DND-41 (cell line): Measurements from ENCODE around the gene XPR1.

Experiments used
- ATAC-seq: fragments of 200-7000 bp; cut with Tn5 transposase; 3 replicates; pipeline ENCODE4 v1.9.1; 2021; ENCODE audit warnings: low read depth; ENCODE audit not compliant: insufficient read depth
- DNase-seq: peaks from one replicate; pipeline ENCODE4 v3.0.0-alpha.2; 2020
- H2AFZ ChIP-seq: 2 replicates; pipeline ENCODE4 v1.6.0; 2012; ENCODE audit warnings: low read depth, low read length
- H3K27ac ChIP-seq: 2 replicates; pipeline ENCODE4 v1.5.1; 2012; ENCODE audit warnings: low read length, inconsistent platforms
- H3K27me3 ChIP-seq: fragments of 200-600 bp; sonication (generic); 2 replicates; pipeline ENCODE4 v1.6.0; 2012; ENCODE audit warnings: low read length, mild to moderate bottlenecking, inconsistent platforms; ENCODE audit not compliant: insufficient read depth, poor library complexity
- H3K36me3 ChIP-seq: 2 replicates; pipeline ENCODE4 v1.5.1; 2012; ENCODE audit warnings: low read length, inconsistent platforms; ENCODE audit not compliant: insufficient read depth
- H3K4me1 ChIP-seq: 2 replicates; pipeline ENCODE4 v1.5.1; 2012; ENCODE audit warnings: mild to moderate bottlenecking, low read length; ENCODE audit not compliant: insufficient read depth
- H3K4me2 ChIP-seq: 2 replicates; pipeline ENCODE4 v1.6.0; 2012; ENCODE audit warnings: mild to moderate bottlenecking, moderate library complexity, low read length, inconsistent platforms; ENCODE audit not compliant: insufficient read depth
- H3K4me3 ChIP-seq, 2 experiments: fragments of 200-600 bp in 1 of 2; shearing (Covaris generic) in 1 of 2; 2 replicates each; pipeline ENCODE4 v1.5.1; 2012 to 2016; ENCODE audit warnings: inconsistent platforms in 2 of 2, low read length in 2 of 2, mild to moderate bottlenecking in 2 of 2, low read depth in 1 of 2, moderate library complexity in 1 of 2
- H3K79me2 ChIP-seq: 2 replicates; pipeline ENCODE4 v1.6.0; 2012; ENCODE audit warnings: low read length, inconsistent platforms; ENCODE audit not compliant: insufficient read depth
- H3K9ac ChIP-seq: 2 replicates; pipeline ENCODE4 v1.6.0; 2012; ENCODE audit warnings: low read depth, mild to moderate bottlenecking, inconsistent platforms, low read length, moderate library complexity
- H3K9me3 ChIP-seq: 2 replicates; pipeline ENCODE4 v1.5.1; 2012; ENCODE audit warnings: low read length, moderate library complexity, mild to moderate bottlenecking, inconsistent platforms; ENCODE audit not compliant: insufficient read depth, severe bottlenecking
- H4K20me1 ChIP-seq: 2 replicates; pipeline ENCODE4 v1.6.0; 2012; ENCODE audit warnings: low read length; ENCODE audit not compliant: insufficient read depth
- EZH2 ChIP-seq: IDR thresholded peaks from 3 replicates; pipeline ENCODE4 v1.6.1; 2012; ENCODE audit warnings: borderline replicate concordance, low read depth, mild to moderate bottlenecking, moderate library complexity, low read length, inconsistent platforms; ENCODE audit not compliant: severe bottlenecking
- TF ChIP-seq, protein P1 (sequence below): IDR thresholded peaks from 2 replicates; pipeline ENCODE4 v1.5.1; 2012; ENCODE audit warnings: borderline replicate concordance, low read length, moderate library complexity, mild to moderate bottlenecking; ENCODE audit not compliant: poor library complexity, severe bottlenecking; ENCODE audit errors: extremely low read depth

Gene XPR1

DNA sequence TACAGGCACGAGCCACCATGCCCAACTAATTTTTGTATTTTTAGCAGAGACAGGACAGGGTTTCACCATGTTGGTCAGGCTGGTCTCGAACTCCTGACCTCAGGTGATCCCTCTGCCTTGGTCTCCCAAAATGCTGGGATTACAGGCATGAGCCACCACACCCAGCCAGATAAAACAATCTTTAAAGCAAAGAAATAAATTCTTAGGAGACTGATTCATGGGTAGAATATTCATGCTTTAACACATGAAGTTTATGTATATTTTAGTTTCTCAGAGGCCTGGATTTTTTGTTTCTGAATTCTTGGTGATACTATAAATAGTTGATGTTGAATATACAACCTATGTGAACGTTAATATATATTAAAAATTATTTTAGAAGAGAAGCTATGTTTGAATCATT, 153.5 kb downstream of the XPR1 start:
- Histone ChIP-seq H3K27me3 (no peaks in the 10 kb centered on the region), H2AFZ (no peak overlapping the region), H4K20me1 (no peaks in the 10 kb centered on the region; the same call in 1 of the 2 replicates), H3K4me2 (no peak overlapping the region), H3K79me2 (no peaks in the 10 kb centered on the region), H3K4me1 (no peaks in the 10 kb centered on the region), H3K4me3 (no peak overlapping the region), H3K9ac (no peak overlapping the region), H3K9me3 (no peaks in the 10 kb centered on the region), H3K27ac (no peak overlapping the region), H3K36me3 (no peaks in the 10 kb centered on the region)
- DNase-seq = no peak
- TF ChIP-seq EZH2 = no peak
- TF ChIP-seq, protein P1, sequence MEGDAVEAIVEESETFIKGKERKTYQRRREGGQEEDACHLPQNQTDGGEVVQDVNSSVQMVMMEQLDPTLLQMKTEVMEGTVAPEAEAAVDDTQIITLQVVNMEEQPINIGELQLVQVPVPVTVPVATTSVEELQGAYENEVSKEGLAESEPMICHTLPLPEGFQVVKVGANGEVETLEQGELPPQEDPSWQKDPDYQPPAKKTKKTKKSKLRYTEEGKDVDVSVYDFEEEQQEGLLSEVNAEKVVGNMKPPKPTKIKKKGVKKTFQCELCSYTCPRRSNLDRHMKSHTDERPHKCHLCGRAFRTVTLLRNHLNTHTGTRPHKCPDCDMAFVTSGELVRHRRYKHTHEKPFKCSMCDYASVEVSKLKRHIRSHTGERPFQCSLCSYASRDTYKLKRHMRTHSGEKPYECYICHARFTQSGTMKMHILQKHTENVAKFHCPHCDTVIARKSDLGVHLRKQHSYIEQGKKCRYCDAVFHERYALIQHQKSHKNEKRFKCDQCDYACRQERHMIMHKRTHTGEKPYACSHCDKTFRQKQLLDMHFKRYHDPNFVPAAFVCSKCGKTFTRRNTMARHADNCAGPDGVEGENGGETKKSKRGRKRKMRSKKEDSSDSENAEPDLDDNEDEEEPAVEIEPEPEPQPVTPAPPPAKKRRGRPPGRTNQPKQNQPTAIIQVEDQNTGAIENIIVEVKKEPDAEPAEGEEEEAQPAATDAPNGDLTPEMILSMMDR = no peak
- no peak for ATAC-seq

DNA sequence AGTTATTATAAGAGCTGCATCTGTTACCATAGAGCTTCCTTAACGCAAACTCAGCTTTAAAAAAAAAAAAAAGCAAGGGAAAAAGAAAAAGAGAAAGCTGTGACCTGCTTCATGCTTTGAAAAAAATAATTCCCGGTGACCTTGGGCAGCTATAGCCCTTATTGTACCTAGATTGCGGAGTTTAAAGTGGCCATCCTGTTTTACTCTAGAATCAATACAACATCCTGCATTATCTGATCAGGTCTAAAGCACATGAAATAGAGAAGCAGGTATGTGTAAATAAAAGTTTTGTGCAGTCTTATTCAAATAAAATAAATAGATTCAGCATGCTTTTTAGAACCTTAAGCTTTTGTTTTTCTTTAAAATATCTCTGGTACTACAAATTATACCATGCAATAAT, 154.1 kb downstream of the XPR1 start:
- H4K20me1 ChIP-seq = no peaks in the 10 kb centered on the region; the same call in 1 of the 2 replicates
- H3K9ac ChIP-seq = no peak overlapping the region
- ATAC-seq (no peak), DNase-seq (no peak)
- H3K4me3 ChIP-seq = no peak overlapping the region
- no peaks in the 10 kb centered on the region for H3K79me2 ChIP-seq
- H2AFZ ChIP-seq = no peak overlapping the region
- no peak overlapping the region for H3K27ac ChIP-seq
- H3K27me3 ChIP-seq = no peaks in the 10 kb centered on the region
- H3K9me3 ChIP-seq = no peaks in the 10 kb centered on the region
- H3K4me2 ChIP-seq = no peak overlapping the region
- TF ChIP-seq, protein P1 = no peak
- TF ChIP-seq EZH2 = no peak
- no peaks in the 10 kb centered on the region for H3K36me3 ChIP-seq
- H3K4me1 ChIP-seq = no peaks in the 10 kb centered on the region

- ATAC-seq (no peak), DNase-seq (no peak)
- no peaks in the 10 kb centered on the region for H3K27me3 ChIP-seq
- no peaks in the 10 kb centered on the region for H3K9me3 ChIP-seq
- no peak for TF ChIP-seq EZH2
- TF ChIP-seq, protein P1 = no peak
- no peak overlapping the region for H3K4me2 ChIP-seq
- no peaks in the 10 kb centered on the region; the same call in 1 of the 2 replicates for H4K20me1 ChIP-seq
- no peaks in the 10 kb centered on the region for H3K79me2 ChIP-seq
- H3K9ac ChIP-seq = no peak overlapping the region
- no peaks in the 10 kb centered on the region for H3K36me3 ChIP-seq
- H3K27ac ChIP-seq = no peak overlapping the region
- no peaks in the 10 kb centered on the region for H3K4me1 ChIP-seq
- no peak overlapping the region for H2AFZ ChIP-seq
- no peak overlapping the region for H3K4me3 ChIP-seq
Observed at GRCh38 chr1:180786624-180787023, 154.8 kb downstream of the XPR1 start.

DNA sequence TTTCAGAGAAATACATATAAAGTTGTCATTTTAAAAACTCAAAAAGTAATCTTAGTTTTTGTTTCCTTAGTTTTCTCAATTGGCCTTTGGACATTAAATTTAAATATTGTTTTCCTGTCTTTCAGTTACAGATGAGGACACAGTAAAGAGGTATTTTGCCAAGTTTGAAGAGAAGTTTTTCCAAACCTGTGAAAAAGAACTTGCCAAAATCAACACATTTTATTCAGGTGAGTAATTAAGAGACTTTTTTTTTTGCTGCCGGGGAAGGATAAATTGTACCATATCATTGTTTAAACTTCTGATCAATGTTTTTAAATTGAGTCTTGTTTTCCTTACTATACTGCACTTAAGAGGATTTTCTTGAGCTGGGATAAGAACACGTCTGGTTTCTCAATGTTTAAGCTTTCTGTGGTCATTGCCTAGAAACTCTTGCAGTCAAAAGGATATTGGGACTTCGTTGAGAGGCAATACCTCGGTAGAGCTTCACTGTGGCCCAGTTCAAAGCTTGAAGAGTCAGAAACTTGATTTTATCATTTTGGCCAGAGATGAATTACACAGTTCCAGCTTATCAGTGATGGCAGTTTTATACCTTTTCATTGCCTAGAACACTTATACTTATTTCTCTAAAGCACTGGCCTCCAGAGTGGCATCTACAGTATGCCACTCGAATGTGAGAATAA, 155.9 kb downstream of the XPR1 start:
- no peak overlapping the region for H2AFZ ChIP-seq
- no peak overlapping the region for H3K4me3 ChIP-seq
- H3K27ac ChIP-seq = no peak overlapping the region
- H4K20me1 ChIP-seq = no peaks in the 10 kb centered on the region; the same call in 1 of the 2 replicates
- DNase-seq (no peak), ATAC-seq (no peak)
- no peaks in the 10 kb centered on the region for H3K79me2 ChIP-seq
- H3K4me2 ChIP-seq = no peak overlapping the region
- no peaks in the 10 kb centered on the region for H3K27me3 ChIP-seq
- no peaks in the 10 kb centered on the region for H3K4me1 ChIP-seq
- H3K36me3 ChIP-seq = no peaks in the 10 kb centered on the region
- TF ChIP-seq, protein P1 = no peak
- TF ChIP-seq EZH2 = no peak
- no peaks in the 10 kb centered on the region for H3K9me3 ChIP-seq
- H3K9ac ChIP-seq = no peak overlapping the region
